Measurements from ENCODE around the gene TLL2.

Gene TLL2

DNA sequence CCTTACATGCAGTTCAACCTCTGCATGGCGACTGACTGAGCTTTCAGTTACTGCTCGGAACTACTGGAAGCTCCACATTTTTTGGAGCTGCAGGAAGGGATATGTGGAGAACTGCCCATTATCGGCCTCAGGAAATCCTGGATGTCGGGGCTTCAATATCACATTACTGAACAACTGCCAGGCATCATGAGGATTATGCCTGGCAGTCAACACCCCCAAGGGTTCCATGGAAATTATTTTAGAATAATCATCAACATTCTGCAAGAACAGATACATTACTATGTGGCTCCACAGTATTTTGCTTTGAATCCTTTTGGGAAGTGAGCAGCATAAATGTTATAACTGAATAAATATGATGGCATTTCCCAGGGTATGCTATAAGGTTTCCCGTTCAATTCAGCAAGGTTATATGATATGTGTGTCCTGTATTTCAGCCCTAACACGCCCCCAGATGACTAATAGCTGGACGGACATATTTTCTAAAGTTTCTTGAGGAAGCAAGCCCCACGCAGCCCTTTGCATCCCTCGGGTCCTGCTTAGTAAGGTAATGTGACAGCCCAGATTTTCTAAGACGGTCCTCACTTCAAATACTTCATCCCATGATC lies 101.9 kb downstream of the TLL2 start:
- Histone ChIP-seq H3K4me3 (ENCODE audit: low read length) (no peak overlapping the region), H3K9me3 (ENCODE audit: control insufficient read depth, low read length) (no peaks in the 10 kb centered on the region), H3K4me1 (ENCODE audit: control insufficient read depth, insufficient read depth, low read length) (no peaks in the 10 kb centered on the region), H3K27me3 (ENCODE audit: control insufficient read depth, insufficient read depth, low read length) (no peaks in the 10 kb centered on the region), H3K9ac (ENCODE audit: low read length) (no peak overlapping the region), H3K36me3 (ENCODE audit: control insufficient read depth, insufficient read depth, low read length) (no peaks in the 10 kb centered on the region)

DNA sequence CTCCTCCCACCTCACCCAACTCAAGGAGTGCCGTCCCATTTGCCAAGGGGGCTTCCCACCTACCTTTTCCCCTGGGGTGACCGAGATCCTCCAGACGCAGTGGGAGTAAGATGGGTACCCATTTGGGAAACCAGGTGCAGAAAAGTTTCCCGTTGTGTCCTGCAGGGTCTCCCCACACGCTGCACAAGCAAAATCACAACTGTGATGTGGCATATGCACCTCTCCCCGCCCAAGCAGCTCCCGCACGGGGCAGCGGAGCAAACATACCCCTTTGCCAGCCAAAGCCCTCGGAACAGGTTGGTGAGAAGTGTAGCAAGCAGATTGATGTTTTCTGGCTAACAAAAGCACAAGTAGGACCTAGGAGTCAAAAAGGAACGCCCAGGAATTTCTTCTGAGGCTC lies 103.4 kb downstream of the TLL2 start:
- Histone ChIP-seq H3K9me3 (ENCODE audit: control insufficient read depth, low read length) (no peaks in the 10 kb centered on the region), H3K4me1 (ENCODE audit: control insufficient read depth, insufficient read depth, low read length) (no peaks in the 10 kb centered on the region), H3K9ac (ENCODE audit: low read length) (no peak overlapping the region), H3K36me3 (ENCODE audit: control insufficient read depth, insufficient read depth, low read length) (no peaks in the 10 kb centered on the region), H3K4me3 (ENCODE audit: low read length) (no peak overlapping the region), H3K27me3 (ENCODE audit: control insufficient read depth, insufficient read depth, low read length) (peaks cover 4% of the 10 kb centered on the region)

- peaks cover 4% of the 10 kb centered on the region for H3K27me3 ChIP-seq (ENCODE audit: control insufficient read depth, insufficient read depth, low read length)
- no peaks in the 10 kb centered on the region for H3K36me3 ChIP-seq (ENCODE audit: control insufficient read depth, insufficient read depth, low read length)
- no peaks in the 10 kb centered on the region for H3K4me1 ChIP-seq (ENCODE audit: control insufficient read depth, insufficient read depth, low read length)
- no peak overlapping the region for H3K9ac ChIP-seq (ENCODE audit: low read length)
- H3K4me3 ChIP-seq (ENCODE audit: low read length): no peak overlapping the region
- H3K9me3 ChIP-seq (ENCODE audit: control insufficient read depth, low read length): no peaks in the 10 kb centered on the region
These were observed 105.5 kb downstream of the TLL2 start for GRCh38 chr10:96408201-96408600.

DNA sequence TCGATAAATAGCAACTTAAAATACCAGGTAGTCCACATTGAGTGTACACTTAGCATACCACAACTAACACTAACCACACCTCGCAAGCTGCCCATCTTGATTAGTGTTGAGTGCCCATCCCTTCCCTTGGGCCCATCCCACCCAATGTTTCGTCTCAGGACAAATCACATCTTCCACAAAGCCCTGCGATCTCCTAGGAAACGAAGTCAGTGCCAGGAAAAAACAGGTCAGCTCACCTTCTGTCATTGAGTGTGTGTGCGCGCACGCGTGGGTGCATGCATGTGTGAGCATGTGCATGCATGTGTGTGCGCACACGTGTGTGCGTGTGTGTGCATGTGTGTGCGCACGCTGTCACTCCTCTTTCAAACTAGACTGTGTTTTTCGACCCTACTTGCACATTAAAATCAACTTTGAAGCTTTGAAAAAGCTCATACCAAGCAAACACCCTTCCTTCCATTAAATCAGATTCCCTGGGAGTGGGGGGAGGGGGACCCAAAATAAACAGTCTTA lies 106.1 kb downstream of the TLL2 start:
- Histone ChIP-seq H3K9me3 (ENCODE audit: control insufficient read depth, low read length) (no peaks in the 10 kb centered on the region), H3K9ac (ENCODE audit: low read length) (no peak overlapping the region), H3K36me3 (ENCODE audit: control insufficient read depth, insufficient read depth, low read length) (no peaks in the 10 kb centered on the region), H3K27me3 (ENCODE audit: control insufficient read depth, insufficient read depth, low read length) (peaks cover 4% of the 10 kb centered on the region), H3K4me1 (ENCODE audit: control insufficient read depth, insufficient read depth, low read length) (no peaks in the 10 kb centered on the region), H3K4me3 (ENCODE audit: low read length) (no peak overlapping the region)

- peaks cover 4% of the 10 kb centered on the region for H3K27me3 ChIP-seq (ENCODE audit: control insufficient read depth, insufficient read depth, low read length)
- H3K9ac ChIP-seq (ENCODE audit: low read length): no peak overlapping the region
- H3K4me3 ChIP-seq (ENCODE audit: low read length): no peak overlapping the region
- no peaks in the 10 kb centered on the region for H3K4me1 ChIP-seq (ENCODE audit: control insufficient read depth, insufficient read depth, low read length)
- no peaks in the 10 kb centered on the region for H3K9me3 ChIP-seq (ENCODE audit: control insufficient read depth, low read length)
- H3K36me3 ChIP-seq (ENCODE audit: control insufficient read depth, insufficient read depth, low read length): no peaks in the 10 kb centered on the region
These were observed 107.6 kb downstream of the TLL2 start for GRCh38 chr10:96406091-96406490.

GRCh38 chr10:96402417-96403305 lies 111.1 kb downstream of the TLL2 start:
- H3K9ac ChIP-seq (ENCODE audit: low read length): no peak overlapping the region
- H3K27me3 ChIP-seq (ENCODE audit: control insufficient read depth, insufficient read depth, low read length): peaks cover 15% of the 10 kb centered on the region
- no peak overlapping the region for H3K4me3 ChIP-seq (ENCODE audit: low read length)
- no peaks in the 10 kb centered on the region for H3K36me3 ChIP-seq (ENCODE audit: control insufficient read depth, insufficient read depth, low read length)
- H3K4me1 ChIP-seq (ENCODE audit: control insufficient read depth, insufficient read depth, low read length): no peaks in the 10 kb centered on the region
- no peaks in the 10 kb centered on the region for H3K9me3 ChIP-seq (ENCODE audit: control insufficient read depth, low read length)

GRCh38 chr10:96401036-96401435 lies 112.7 kb downstream of the TLL2 start:
- Histone ChIP-seq H3K4me1 (ENCODE audit: control insufficient read depth, insufficient read depth, low read length) (peaks cover 2% of the 10 kb centered on the region), H3K36me3 (ENCODE audit: control insufficient read depth, insufficient read depth, low read length) (no peaks in the 10 kb centered on the region), H3K27me3 (ENCODE audit: control insufficient read depth, insufficient read depth, low read length) (peaks cover 28% of the 10 kb centered on the region), H3K9me3 (ENCODE audit: control insufficient read depth, low read length) (no peaks in the 10 kb centered on the region), H3K4me3 (ENCODE audit: low read length) (no peak overlapping the region), H3K9ac (ENCODE audit: low read length) (no peak overlapping the region)

DNA sequence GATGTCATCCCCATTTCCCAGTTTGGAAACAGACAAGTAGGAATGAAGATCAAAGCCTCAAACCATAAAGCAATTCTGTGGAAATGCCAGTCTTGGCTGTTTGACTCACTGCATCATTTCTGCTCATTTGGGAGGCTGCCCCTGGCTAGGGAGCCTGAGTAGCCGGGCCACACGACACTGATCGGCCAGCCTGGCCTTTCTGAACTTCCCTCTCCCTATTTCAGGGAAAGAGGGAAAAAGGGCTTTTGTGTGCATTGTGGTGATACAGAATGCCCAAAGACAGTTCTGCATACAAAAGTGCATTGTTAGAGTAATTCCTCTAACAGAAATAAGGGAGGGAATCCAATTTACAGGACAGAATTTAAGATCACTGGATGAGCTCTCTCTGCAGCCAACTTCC lies 113.3 kb downstream of the TLL2 start:
- H3K36me3 ChIP-seq (ENCODE audit: control insufficient read depth, insufficient read depth, low read length): no peaks in the 10 kb centered on the region
- H3K4me3 ChIP-seq (ENCODE audit: low read length): no peak overlapping the region
- H3K9me3 ChIP-seq (ENCODE audit: control insufficient read depth, low read length): no peaks in the 10 kb centered on the region
- H3K9ac ChIP-seq (ENCODE audit: low read length): no peak overlapping the region
- H3K27me3 ChIP-seq (ENCODE audit: control insufficient read depth, insufficient read depth, low read length): peaks cover 27% of the 10 kb centered on the region
- H3K4me1 ChIP-seq (ENCODE audit: control insufficient read depth, insufficient read depth, low read length): peaks cover 5% of the 10 kb centered on the region

- H3K9ac ChIP-seq (ENCODE audit: low read length): no peak overlapping the region
- H3K9me3 ChIP-seq (ENCODE audit: control insufficient read depth, low read length): no peaks in the 10 kb centered on the region
- no peaks in the 10 kb centered on the region for H3K36me3 ChIP-seq (ENCODE audit: control insufficient read depth, insufficient read depth, low read length)
- H3K4me1 ChIP-seq (ENCODE audit: control insufficient read depth, insufficient read depth, low read length): peaks cover 5% of the 10 kb centered on the region
- no peak overlapping the region for H3K4me3 ChIP-seq (ENCODE audit: low read length)
- peaks cover 33% of the 10 kb centered on the region for H3K27me3 ChIP-seq (ENCODE audit: control insufficient read depth, insufficient read depth, low read length)
These were observed 115.8 kb downstream of the TLL2 start for GRCh38 chr10:96397902-96398301.

- H3K27me3 ChIP-seq (ENCODE audit: control insufficient read depth, insufficient read depth, low read length): peaks cover 33% of the 10 kb centered on the region
- no peak overlapping the region for H3K4me3 ChIP-seq (ENCODE audit: low read length)
- H3K9me3 ChIP-seq (ENCODE audit: control insufficient read depth, low read length): no peaks in the 10 kb centered on the region
- H3K36me3 ChIP-seq (ENCODE audit: control insufficient read depth, insufficient read depth, low read length): no peaks in the 10 kb centered on the region
- no peak overlapping the region for H3K9ac ChIP-seq (ENCODE audit: low read length)
- H3K4me1 ChIP-seq (ENCODE audit: control insufficient read depth, insufficient read depth, low read length): peaks cover 5% of the 10 kb centered on the region
These were observed 117.5 kb downstream of the TLL2 start for GRCh38 chr10:96395931-96396877.

DNA sequence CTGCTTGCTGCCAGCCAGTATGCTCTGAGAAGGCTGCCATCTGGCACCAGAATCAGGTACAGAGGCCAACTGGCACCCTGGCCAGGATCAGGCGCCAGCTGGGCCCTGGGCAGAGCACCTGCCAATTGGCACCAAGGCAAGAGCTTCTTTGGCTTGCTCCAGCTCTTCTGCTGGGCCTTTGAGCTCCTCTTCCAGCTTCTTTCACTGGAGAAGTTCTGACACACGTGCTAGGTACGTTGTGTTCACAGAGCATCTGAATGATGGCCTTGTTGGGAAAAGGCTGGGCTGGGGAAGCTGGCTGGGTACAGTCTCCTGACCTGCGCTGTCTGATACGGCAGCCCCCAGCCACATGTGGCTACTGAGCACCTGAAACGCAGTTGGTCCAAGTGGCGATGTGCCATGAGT lies 123.3 kb downstream of the TLL2 start:
- Histone ChIP-seq H3K9me3 (ENCODE audit: control insufficient read depth, low read length) (no peaks in the 10 kb centered on the region), H3K9ac (ENCODE audit: low read length) (no peak overlapping the region), H3K36me3 (ENCODE audit: control insufficient read depth, insufficient read depth, low read length) (no peaks in the 10 kb centered on the region), H3K4me3 (ENCODE audit: low read length) (no peak overlapping the region), H3K4me1 (ENCODE audit: control insufficient read depth, insufficient read depth, low read length) (no peaks in the 10 kb centered on the region), H3K27me3 (ENCODE audit: control insufficient read depth, insufficient read depth, low read length) (peaks cover 9% of the 10 kb centered on the region)

Data from mucosa of stomach (tissue), 1 donor.